Endometrium (tissue), 2 donors: ENCODE measurements around the gene SIPA1L3.
"Not testable (repeated sequence)": the region's sequence is repeated elsewhere in the genome, so short reads cannot be mapped to it uniquely, and the experiment has no call there.

Experiments
- FAIRE-seq: peaks from 2 replicates; lab custom pipeline; 2012; peaks lifted over from hg19 to GRCh38; lab: Jason Lieb, UNC
- donor health status: control.
- donor health status: control.

The SIPA1L3 gene

GRCh38 chr19:37906869-37907734 is at the start of gene SIPA1L3:
TSS of gene SIPA1L3 (plus strand) at chr19:37907208. CDS start at chr19:38081566, 174,358 bp downstream.
- FAIRE-seq: peak; percentile 55

- FAIRE-seq: no peak
Observed at GRCh38 chr19:37864501-37864900, 42.5 kb upstream of the SIPA1L3 start.

- FAIRE-seq: not testable (repeated sequence)
Observed at GRCh38 chr19:37865930-37866329, 41.1 kb upstream of the SIPA1L3 start.

- FAIRE-seq: peak; percentile 35
Observed at GRCh38 chr19:37867831-37868230, 39.2 kb upstream of the SIPA1L3 start.

GRCh38 chr19:37869766-37870340 is 37.2 kb upstream of the SIPA1L3 start:
- no peak for FAIRE-seq

GRCh38 chr19:37872383-37872782 is 34.6 kb upstream of the SIPA1L3 start:
- FAIRE-seq: no peak

GRCh38 chr19:37874784-37875183 is 32.2 kb upstream of the SIPA1L3 start:
- FAIRE-seq: no peak

GRCh38 chr19:37876032-37876431 is 31.0 kb upstream of the SIPA1L3 start:
- no peak for FAIRE-seq

- FAIRE-seq: no peak
Observed at GRCh38 chr19:37877147-37877546, 29.9 kb upstream of the SIPA1L3 start.

GRCh38 chr19:37885392-37885791 is 21.6 kb upstream of the SIPA1L3 start:
- no peak for FAIRE-seq

- no peak for FAIRE-seq
Observed at GRCh38 chr19:37886571-37886970, 20.4 kb upstream of the SIPA1L3 start.

- FAIRE-seq: no peak
Observed at GRCh38 chr19:37893845-37894575, 13.0 kb upstream of the SIPA1L3 start.

GRCh38 chr19:37896180-37896579 is 10.8 kb upstream of the SIPA1L3 start:
- FAIRE-seq: no peak

GRCh38 chr19:37899453-37899852 is 7.6 kb upstream of the SIPA1L3 start:
- no peak for FAIRE-seq

GRCh38 chr19:37899966-37900365 is 7.0 kb upstream of the SIPA1L3 start:
- FAIRE-seq: no peak

GRCh38 chr19:37902668-37903067 is 4.3 kb upstream of the SIPA1L3 start:
- FAIRE-seq: no peak

GRCh38 chr19:37903096-37903495 is 3.9 kb upstream of the SIPA1L3 start:
- FAIRE-seq: no peak

- no peak for FAIRE-seq
Observed at GRCh38 chr19:37905946-37906868, 801 bp upstream of the SIPA1L3 start, which contains the start of gene WDR87. TSS of gene WDR87 (minus strand) at chr19:37906594. CDS start at chr19:37898239, 8,355 bp downstream.

- no peak for FAIRE-seq
Observed at GRCh38 chr19:37907735-37908455, 887 bp downstream of the SIPA1L3 start.

GRCh38 chr19:37909661-37910199 is 2.7 kb downstream of the SIPA1L3 start:
- no peak for FAIRE-seq

- FAIRE-seq: no peak
Observed at GRCh38 chr19:37914908-37915307, 7.9 kb downstream of the SIPA1L3 start.
